OCI-LY7 (cell line): ENCODE results near the gene UEVLD.

Source experiments
- CTCF ChIP-seq: fragments of 200-600 bp; sonication (generic); conservative IDR thresholded peaks from 2 replicates; pipeline ENCODE4 v1.5.1; 2014; ENCODE audit warnings: mild to moderate bottlenecking, antibody characterized with exemption, low read length, moderate library complexity, mixed read lengths
- EZH2phosphoT487 ChIP-seq: fragments of 200-600 bp; sonication (generic); IDR thresholded peaks from 2 replicates; pipeline ENCODE4 v1.6.1; 2018; ENCODE audit warnings: low read depth, borderline replicate concordance, mild to moderate bottlenecking, mixed run types, antibody characterized with exemption, low read length, moderate library complexity, mixed read lengths

GRCh38 chr11:18540207-18541009 lies 48.1 kb downstream of the UEVLD start:
- TF ChIP-seq CTCF, result peak; percentile 93
- TF ChIP-seq EZH2phosphoT487, result no peak
